Heart right ventricle (tissue), 16 donors: ENCODE results near the gene GUCA2B. TPM values are rescaled to one million over a fixed set of nuclear protein-coding genes. Genes with fewer than 3 reads are reported as not detected.

Source experiments
- ATAC-seq, 8 donors: fragments of 200-7000 bp; cut with Tn5 transposase; one replicate each; pipeline ENCODE4 v1.9.1; 2020; ENCODE audit warnings: mild to moderate bottlenecking in 8 of 8, moderate library complexity in 8 of 8, moderate number of reproducible peaks in 1 of 8
- DNase-seq, 2 donors: peaks; one replicate each; pipeline ENCODE4 v3.0.0-alpha.2; 2020
- H3K27ac ChIP-seq, 10 donors: fragments of 200-600 bp; sonication (generic) in 2 of 10; one replicate each; pipeline versions ENCODE4 v1.5.0 to v1.8.0; 2020 to 2022; ENCODE audit warnings: mild to moderate bottlenecking in 3 of 10
- H3K27me3 ChIP-seq, 7 donors: fragments of 200-600 bp; one replicate each; pipeline ENCODE4 v1.8.0; 2021 to 2022; ENCODE audit warnings: mild to moderate bottlenecking in 2 of 7
- H3K36me3 ChIP-seq, 9 donors: fragments of 200-600 bp; sonication (generic) in 1 of 9; one replicate each; pipeline versions ENCODE4 v1.5.0 to v1.8.0; 2020 to 2022; ENCODE audit warnings: mild to moderate bottlenecking in 2 of 9
- H3K4me1 ChIP-seq, 9 donors: fragments of 200-600 bp; sonication (generic) in 1 of 9; one replicate each; pipeline versions ENCODE4 v1.5.0 to v1.8.0; 2020 to 2022; ENCODE audit warnings: mild to moderate bottlenecking in 4 of 9
- H3K4me3 ChIP-seq, 10 donors: fragments of 200-600 bp; sonication (generic) in 2 of 10; one replicate each; pipeline versions ENCODE4 v1.5.0 to v1.8.0; 2020 to 2022; ENCODE audit warnings: mild to moderate bottlenecking in 7 of 10, moderate library complexity in 2 of 10
- H3K9me3 ChIP-seq, 11 donors: fragments of 200-600 bp in 10 of 11; sonication (generic) in 2 of 11; one replicate each; pipeline versions ENCODE4 v1.5.0 to v1.8.0; 2013 to 2022; ENCODE audit warnings: mild to moderate bottlenecking in 2 of 11, control low read depth in 1 of 11, moderate library complexity in 1 of 11
- WGBS, 2 donors: extraction: QIAGEN DNeasy Blood & Tissue Kit; methylation state at CpG; one replicate each; pipeline ENCODE4 v1.1.7; 2013; ENCODE audit warnings: inconsistent platforms in 1 of 2; 5-methylcytosine and 5-hydroxymethylcytosine counted together
- intact Hi-C, 10 donors: fragments of 100-400 bp; cut with DNase I; formaldehyde crosslinking; loops; one replicate each; pipeline versions ENCODE4 v1.11.1 to v1.14.2; 2022
- polyA plus RNA-seq, 2 donors: library from polyadenylated mRNA; stranded (reverse); fragments of 200-250 nt; gene quantifications; one replicate each; pipeline ENCODE4 v1.2.3, GENCODE V29; 2013
- total RNA-seq, 10 donors: library from RNA; stranded (reverse); fragmentation: NEBNext Ultra II Directional in 3 of 10; extraction: Animal tissue kit (Norgen Biotek cat#: 25700) in 3 of 10; gene quantifications; one replicate each; pipeline versions ENCODE4 v1.2.1 to v1.2.4, GENCODE V29; 2021 to 2023
- TF ChIP-seq, protein P1 (sequence below), 9 donors: fragments of 200-600 bp; sonication (generic) in 2 of 9; IDR thresholded peaks; one replicate each; pipeline versions ENCODE4 v1.5.0 to v1.8.0; 2021 to 2022; ENCODE audit warnings: antibody characterized with exemption in 9 of 9, mild to moderate bottlenecking in 5 of 9, moderate library complexity in 1 of 9
- donor health status: Arrhythmogenic right ventricular cardiomyopathy.
- donor health status: ischemic (EF 13 %, LVEDD 7.1; RV severe dilation, severe dysfunction).
- donor health status: healthy with polysubstance abuse.
- donor health status: DM: no; HTN: yes; CAD: no.
- donor health status: DM: no; HTN: no; CAD: no.
- donor health status: ischemic (EF 25% LVEDD 6.9; RV normal size, moderate dysfunction).
- donor health status: ischemic (EF 25% LVEDD 5.7; RV mildly dilated, moderate dysfunction).
- donor health status: healthy.
- donor health status: DM: yes; HTN: yes; CAD: no.
- donor health status: Ischemic cardiomyopathy.
- donor health status: ischemic (EF 35%, LVEDD 5.7; RV mildly dilated, moderate dysfunction).
- donor health status: nonischemic (EF 11% LVEDD 7.7; RV severe dilation, severe dysfunction).
- donor health status: DM: yes; HTN: yes; CAD: no.
- donor health status: PGD.
- donor health status: ischemic (EF 29% LVEDD 5.4; RV normal size, mild dysfunction).
- donor health status: nonischemic (EF 23%, LVEDD 6.1; RV moderate dilation, normal function).

The GUCA2B gene
- total and polyA plus RNA-seq, 12 donors = 0.44 TPM; not detected in 11

DNA sequence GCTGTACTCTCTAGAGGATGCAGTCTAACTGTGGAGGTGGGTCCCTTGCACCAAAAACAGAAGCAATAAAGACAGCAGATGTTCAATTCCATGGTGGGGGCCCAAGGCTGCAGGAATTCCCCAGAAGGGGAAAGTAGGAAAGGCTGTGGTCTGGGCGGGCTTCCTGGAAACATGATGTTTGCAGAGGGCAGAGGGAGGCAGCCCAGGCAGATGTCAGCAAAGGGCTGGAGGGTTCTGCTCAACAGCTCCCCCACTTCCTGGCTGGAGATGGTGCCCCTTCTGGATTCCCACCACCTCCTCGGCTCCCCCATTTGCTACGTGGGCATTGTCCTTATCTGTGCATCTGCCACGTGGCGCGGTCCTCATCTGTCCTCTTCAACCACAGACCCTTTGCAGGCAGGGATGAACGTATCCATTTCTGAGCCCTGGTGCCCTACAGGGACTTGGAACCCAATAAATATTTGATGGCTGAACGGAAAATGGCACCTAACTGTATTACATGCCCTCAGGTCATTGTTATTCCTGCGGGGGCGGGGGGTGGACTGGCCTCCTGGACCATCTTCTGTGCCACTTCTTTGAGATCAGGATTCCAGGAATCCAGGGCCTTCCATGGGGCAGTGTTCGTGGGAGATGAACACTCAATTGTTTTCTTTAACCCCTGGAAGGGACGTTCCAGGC, 8.4 kb upstream of the GUCA2B start:
- ATAC-seq (no peak), DNase-seq (no peak)
- Histone ChIP-seq H3K27me3 (peaks cover 0 to 43% (median 18%) of the 10 kb centered on the region in 7 donors), H3K9me3 (no peaks in the 10 kb centered on the region), H3K27ac (no peak overlapping the region), H3K4me3 (no peak overlapping the region), H3K4me1 (peaks cover 0 to 8% (median 0%) of the 10 kb centered on the region in 9 donors), H3K36me3 (no peaks in the 10 kb centered on the region)
- WGBS, 2 donors = 71 to 72% methylated on average over 12 of the region's 12 CpGs
- TF ChIP-seq, protein P1, sequence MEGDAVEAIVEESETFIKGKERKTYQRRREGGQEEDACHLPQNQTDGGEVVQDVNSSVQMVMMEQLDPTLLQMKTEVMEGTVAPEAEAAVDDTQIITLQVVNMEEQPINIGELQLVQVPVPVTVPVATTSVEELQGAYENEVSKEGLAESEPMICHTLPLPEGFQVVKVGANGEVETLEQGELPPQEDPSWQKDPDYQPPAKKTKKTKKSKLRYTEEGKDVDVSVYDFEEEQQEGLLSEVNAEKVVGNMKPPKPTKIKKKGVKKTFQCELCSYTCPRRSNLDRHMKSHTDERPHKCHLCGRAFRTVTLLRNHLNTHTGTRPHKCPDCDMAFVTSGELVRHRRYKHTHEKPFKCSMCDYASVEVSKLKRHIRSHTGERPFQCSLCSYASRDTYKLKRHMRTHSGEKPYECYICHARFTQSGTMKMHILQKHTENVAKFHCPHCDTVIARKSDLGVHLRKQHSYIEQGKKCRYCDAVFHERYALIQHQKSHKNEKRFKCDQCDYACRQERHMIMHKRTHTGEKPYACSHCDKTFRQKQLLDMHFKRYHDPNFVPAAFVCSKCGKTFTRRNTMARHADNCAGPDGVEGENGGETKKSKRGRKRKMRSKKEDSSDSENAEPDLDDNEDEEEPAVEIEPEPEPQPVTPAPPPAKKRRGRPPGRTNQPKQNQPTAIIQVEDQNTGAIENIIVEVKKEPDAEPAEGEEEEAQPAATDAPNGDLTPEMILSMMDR (IDR thresholded peaks at IDR 0.05) = no peak
- intact Hi-C loops = loop anchor here in 1 of 10 donors (10.0 kb wide), 1 partner anchor 600 kb away; the partner anchor contains the start of gene CLDN19

DNA sequence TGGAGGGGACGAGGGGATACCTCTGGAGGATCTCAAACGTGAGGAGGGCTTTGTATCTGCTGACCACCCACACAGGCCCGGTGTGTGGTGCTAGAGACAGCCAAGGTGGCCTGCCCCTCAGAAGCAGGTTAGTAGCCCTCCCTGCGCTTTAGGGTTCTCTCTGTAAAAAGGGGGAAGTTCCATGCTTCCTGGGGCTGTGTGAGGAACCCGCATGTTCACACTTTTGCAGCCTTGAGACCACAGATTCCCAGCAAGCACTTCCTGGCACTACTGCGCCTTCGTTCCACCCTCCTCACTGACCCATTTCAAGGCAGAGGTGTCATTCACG, 7.9 kb upstream of the GUCA2B start:
- Histone ChIP-seq H3K27me3 (peaks cover 0 to 40% (median 18%) of the 10 kb centered on the region in 7 donors), H3K27ac (no peak overlapping the region), H3K9me3 (no peaks in the 10 kb centered on the region), H3K4me3 (no peak overlapping the region), H3K4me1 (peaks cover 0 to 8% (median 0%) of the 10 kb centered on the region in 9 donors), H3K36me3 (no peaks in the 10 kb centered on the region)
- DNase-seq (no peak), ATAC-seq (no peak)
- intact Hi-C loops = loop anchor here in 1 of 10 donors (10.0 kb wide), 1 partner anchor 599 kb away; the partner anchor contains the start of gene CLDN19
- TF ChIP-seq, protein P1 (IDR thresholded peaks at IDR 0.05) = no peak
- WGBS, 2 donors = 67 to 71% methylated on average over 8 of the region's 8 CpGs

DNA sequence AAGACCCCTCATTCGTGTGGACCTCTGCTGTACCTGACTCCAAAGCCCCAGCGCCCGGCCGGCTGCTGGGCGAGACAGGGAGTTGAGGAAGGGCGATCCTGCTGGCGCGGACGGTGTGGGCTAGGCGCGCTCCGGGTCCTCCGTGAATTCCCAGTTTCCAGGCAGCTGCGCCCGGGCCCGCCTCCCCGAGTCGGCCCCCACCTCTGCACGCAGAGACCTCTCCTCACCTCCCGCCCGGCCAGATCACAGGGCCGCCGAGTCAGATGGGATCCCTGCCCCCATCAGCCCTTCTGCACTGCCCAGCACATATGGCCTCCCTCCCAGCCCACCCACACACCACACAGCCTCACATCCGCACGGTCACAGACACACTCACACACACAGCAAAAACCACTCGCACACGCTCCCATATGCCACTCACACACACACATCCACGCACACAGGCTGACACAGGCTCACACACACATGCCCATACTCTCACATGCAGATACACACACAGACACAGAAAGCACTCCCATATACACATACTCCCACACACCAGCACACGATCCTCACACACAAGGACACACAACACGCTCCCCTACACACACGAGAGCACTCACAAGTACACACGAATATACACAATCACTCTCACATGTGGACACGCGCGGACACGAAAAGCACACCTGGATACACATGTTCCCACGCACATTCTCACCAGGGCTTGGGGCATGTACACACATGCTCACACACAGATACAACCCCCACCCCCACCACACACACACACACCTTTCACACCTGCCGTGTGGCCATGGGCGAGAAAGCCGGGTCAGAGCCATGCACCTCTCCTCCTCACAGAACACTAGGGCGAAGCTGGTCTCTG, 7.2 kb upstream of the GUCA2B start:
- intact Hi-C loops = loop anchor here in 3 of 10 donors (1.0 to 10.0 kb wide), 3 partner anchors 27 to 599 kb away; partner anchors contain the start of gene CLDN19 (in 1 of the 3)
- H3K4me1 ChIP-seq = peaks cover 0 to 8% (median 0%) of the 10 kb centered on the region in 9 donors
- H3K27ac ChIP-seq = no peak overlapping the region
- H3K27me3 ChIP-seq = peaks cover 0 to 38% (median 18%) of the 10 kb centered on the region in 7 donors
- 53 to 67% methylated on average over 41 of the region's 41 CpGs for WGBS, 2 donors
- no peaks in the 10 kb centered on the region for H3K36me3 ChIP-seq
- DNase-seq (no peak), ATAC-seq (peak in 2 of 8 donors; percentile 16 to 38)
- no peak overlapping the region for H3K4me3 ChIP-seq
- H3K9me3 ChIP-seq = no peaks in the 10 kb centered on the region
- TF ChIP-seq, protein P1 (IDR thresholded peaks at IDR 0.05) = no peak

DNA sequence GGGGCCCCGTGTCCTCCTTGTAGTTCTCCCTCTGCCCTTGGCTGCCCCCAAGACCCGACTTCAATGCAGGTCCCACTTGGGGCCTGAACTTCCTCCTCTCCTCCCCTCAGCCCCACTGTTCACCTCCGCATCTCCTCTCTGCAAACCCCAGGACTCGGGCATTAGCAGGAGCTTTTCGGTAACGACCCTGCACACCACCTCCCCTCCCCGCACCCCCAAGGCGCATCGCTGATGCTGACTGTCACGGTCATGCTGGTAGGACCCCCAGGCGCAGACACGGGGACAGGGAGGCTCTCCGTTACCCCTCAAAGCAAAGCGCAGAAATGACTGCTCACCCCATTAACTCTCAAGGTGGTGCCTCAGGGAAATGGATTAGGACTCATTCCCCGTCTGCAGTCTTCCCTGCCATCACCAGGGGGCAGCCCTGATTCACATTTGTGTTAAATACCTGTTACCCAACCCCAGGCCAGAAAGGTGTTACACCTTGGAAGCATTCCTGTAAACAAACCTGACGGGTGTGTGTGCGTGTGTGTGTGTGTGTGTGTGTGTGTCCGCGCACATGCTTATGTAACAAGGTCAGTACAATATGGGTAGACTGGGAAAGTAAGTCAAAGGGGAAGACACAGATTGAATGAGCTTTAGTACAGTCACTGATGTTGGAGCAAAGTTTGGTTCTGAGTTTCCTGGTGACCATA, 6.4 kb upstream of the GUCA2B start:
- intact Hi-C loops = loop anchor here in 5 of 10 donors (1.0 to 10.0 kb wide), 3 partner anchors 26 to 598 kb away; partner anchors contain the start of gene CLDN19 (in 1 of the 5)
- peaks cover 0 to 8% (median 0%) of the 10 kb centered on the region in 9 donors for H3K4me1 ChIP-seq
- no peaks in the 10 kb centered on the region for H3K9me3 ChIP-seq
- no peak overlapping the region for H3K4me3 ChIP-seq
- TF ChIP-seq, protein P1 (IDR thresholded peaks at IDR 0.05) = peak; percentile 69 to 81 (median 76)
- H3K27ac ChIP-seq = no peak overlapping the region
- DNase-seq (peak; percentile 62 to 68), ATAC-seq (peak; percentile 34 to 82 (median 68))
- no peaks in the 10 kb centered on the region for H3K36me3 ChIP-seq
- H3K27me3 ChIP-seq = peaks cover 0 to 37% (median 18%) of the 10 kb centered on the region in 7 donors
- WGBS, 2 donors = 15% methylated on average over 19 of the region's 19 CpGs
